COLO829 (cell line): ENCODE results near the gene PLIN3.
"Not testable (repeated sequence)": the region's sequence is repeated elsewhere in the genome, so short reads cannot be mapped to it uniquely, and the experiment has no call there.

ENCODE experiments used
- DNase-seq: peaks from one replicate; pipeline ENCODE4 v3.0.0; 2012; ENCODE audit warnings: low spot score

PLIN3 gene

DNA sequence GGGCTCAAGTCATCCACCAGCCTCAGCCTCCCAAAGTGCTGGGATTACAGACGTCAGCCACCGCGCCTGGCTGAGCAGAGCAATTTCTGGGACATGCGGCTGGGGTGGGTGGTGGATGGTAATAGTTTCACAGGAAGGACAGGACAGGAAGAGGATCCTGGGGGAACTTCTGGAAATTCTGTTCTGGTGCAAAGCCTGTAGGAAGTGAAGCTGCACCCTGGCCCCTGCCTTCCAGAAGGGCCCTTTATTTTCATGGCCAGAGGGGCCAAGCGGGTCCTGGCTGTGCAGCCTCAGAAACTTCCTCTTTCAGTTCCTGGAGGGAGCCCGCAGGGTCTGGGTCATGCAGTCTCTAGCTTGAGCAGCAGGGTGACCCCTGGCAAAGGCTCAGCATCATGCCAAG lies 60.3 kb downstream of the PLIN3 start:
- DNase-seq, result no peak

DNA sequence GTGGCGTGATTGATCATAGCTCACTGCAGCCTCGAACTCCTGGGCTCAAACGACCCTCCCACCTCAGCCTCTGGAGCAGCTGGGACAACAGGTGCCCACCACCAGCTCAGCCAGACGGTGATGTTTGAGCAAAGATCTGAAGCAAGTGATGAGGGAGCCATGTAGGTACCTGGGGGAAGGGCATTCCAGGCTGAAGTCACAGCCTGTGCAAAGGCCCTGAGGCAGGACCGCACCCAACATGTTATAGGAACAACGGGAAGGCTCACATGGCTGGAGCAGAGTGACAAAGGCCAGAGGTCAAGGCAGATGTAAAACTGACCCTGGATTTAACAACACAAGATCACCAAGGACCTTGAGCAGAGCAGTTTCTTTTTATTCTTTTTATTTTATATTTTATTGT lies 61.1 kb downstream of the PLIN3 start:
- no peak for DNase-seq

DNA sequence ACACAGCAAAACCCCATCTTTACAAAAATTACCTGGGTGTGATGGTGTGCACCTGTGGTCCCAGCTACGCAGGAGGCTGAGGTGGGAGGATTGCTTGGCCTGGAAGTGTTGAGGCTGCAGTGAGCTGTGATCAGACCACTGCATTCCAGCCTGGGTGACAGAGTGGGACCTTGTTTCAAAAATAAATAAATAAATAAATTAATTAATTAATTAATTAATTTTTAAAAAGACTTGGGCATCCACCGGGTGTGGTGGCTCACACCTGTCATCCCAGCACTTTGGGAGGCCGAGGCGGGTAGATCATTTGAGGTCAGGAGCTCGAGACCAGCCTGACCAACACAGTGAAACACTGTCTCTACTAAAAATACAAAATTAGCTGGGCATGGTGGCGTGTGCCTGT lies 62.3 kb downstream of the PLIN3 start:
- DNase-seq, result not testable (repeated sequence)

GRCh38 chr19:4803736-4804695 lies 63.5 kb downstream of the PLIN3 start:
- no peak for DNase-seq

DNA sequence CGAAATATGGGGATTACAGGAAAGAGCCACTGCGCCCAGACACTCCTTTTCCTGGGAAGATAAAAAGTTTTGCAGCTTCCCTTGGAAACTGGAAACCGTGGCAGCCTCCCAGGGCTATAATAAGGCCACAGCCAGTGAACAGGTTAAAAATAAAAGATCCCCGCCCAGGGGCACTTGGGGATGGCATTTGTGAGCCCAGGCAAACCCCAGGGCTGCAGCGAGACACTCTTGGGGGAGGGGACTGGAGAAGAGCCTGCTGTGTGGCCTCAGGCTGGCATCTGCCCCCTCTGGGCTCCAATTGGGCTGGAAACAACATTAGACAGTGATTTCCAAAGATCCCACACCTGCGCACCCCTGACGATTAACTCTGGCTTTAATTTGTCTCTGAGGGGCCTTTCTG lies 64.8 kb downstream of the PLIN3 start:
- no peak for DNase-seq

- no peak for DNase-seq
Measured at GRCh38 chr19:4801085-4801619, 66.3 kb downstream of the PLIN3 start.

GRCh38 chr19:4800591-4801081 lies 66.8 kb downstream of the PLIN3 start:
- no peak for DNase-seq

GRCh38 chr19:4795400-4795799 lies 72.1 kb downstream of the PLIN3 start:
- DNase-seq, result no peak

DNA sequence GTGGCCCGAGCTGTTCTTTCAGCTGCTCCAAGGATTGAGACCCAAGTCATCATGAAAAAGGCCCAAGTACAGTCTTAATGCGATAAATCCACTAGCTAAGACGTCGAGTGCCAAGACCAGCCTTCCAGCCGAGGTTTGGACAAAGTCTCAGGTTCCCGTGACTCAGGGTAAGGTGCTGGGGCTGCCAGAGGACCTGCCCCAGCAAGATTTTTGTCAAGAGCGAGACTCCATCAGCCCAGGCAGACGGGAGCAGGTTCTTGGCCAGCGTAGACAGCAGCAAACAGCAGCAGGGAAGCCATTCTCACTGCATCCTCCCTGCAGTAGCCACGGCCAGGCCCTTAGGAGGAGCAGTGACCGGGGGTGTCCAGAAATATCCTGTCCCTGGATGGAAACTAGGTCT lies 72.5 kb downstream of the PLIN3 start:
- no peak for DNase-seq

- not testable (repeated sequence) for DNase-seq
Measured at GRCh38 chr19:4793278-4793677, 74.2 kb downstream of the PLIN3 start.

- DNase-seq, result not testable (repeated sequence)
Measured at GRCh38 chr19:4792866-4793195, 74.6 kb downstream of the PLIN3 start.

DNA sequence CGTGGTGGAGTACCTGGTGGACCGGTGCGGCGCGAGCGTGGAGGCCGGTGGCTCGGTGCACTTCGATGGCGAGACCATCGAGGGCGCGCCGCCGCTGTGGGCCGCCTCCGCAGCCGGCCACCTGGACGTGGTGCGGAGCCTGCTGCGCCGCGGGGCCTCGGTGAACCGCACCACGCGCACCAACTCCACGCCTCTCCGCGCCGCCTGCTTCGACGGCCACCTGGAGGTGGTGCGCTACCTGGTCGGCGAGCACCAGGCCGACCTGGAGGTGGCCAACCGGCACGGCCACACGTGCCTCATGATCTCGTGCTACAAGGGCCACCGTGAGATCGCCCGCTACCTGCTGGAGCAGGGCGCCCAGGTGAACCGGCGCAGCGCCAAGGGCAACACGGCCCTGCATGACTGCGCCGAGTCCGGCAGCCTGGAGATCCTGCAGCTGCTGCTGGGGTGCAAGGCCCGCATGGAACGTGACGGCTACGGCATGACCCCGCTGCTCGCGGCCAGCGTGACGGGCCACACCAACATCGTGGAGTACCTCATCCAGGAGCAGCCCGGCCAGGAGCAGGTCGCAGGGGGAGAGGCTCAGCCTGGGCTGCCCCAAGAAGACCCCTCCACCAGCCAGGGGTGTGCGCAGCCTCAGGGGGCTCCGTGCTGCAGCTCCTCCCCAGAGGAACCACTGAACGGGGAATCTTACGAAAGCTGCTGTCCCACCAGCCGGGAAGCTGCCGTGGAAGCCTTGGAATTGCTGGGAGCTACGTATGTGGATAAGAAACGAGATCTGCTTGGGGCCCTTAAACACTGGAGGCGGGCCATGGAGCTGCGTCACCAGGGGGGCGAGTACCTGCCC lies 75.2 kb downstream of the PLIN3 start:
- not testable (repeated sequence) for DNase-seq

GRCh38 chr19:4791183-4792018 lies 76.1 kb downstream of the PLIN3 start, which contains the start of gene FEM1A:
FEM1A (plus strand) TSS chr19:4791734; CDS start chr19:4791855, 121 bp downstream.
- DNase-seq, result peak; percentile 98
